ENCODE results near the gene ANXA8. TPM values are rescaled to one million over a fixed set of nuclear protein-coding genes. Genes with fewer than 3 reads are reported as not detected.

ANXA8 gene
- total RNA-seq, 4 donors from 2014 or later = 101 to 213 (median 180) TPM

DNA sequence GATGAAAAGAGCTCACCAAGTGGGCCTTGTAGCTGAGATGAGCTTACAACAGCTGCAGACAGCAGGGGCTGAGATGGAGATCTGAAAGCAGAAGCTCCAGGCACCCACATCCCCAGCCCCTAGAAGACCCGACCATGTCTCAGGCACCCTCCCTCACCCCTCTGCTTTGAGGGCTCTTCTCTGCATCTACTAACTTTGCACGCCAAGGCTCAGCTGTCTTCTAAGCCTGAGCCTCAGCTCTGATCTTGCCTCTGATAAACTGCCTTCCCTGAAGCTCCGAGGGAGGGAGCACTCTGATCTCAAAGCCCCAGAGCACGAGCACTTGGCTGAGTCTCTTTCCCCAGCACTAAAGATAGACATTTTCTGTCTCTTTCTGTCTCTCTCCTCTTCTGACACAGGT is 42.0 kb downstream of the ANXA8 start:
- no peak for TF ChIP-seq POLR2A (IDR thresholded peaks at IDR 0.05)
- TF ChIP-seq, protein P1, sequence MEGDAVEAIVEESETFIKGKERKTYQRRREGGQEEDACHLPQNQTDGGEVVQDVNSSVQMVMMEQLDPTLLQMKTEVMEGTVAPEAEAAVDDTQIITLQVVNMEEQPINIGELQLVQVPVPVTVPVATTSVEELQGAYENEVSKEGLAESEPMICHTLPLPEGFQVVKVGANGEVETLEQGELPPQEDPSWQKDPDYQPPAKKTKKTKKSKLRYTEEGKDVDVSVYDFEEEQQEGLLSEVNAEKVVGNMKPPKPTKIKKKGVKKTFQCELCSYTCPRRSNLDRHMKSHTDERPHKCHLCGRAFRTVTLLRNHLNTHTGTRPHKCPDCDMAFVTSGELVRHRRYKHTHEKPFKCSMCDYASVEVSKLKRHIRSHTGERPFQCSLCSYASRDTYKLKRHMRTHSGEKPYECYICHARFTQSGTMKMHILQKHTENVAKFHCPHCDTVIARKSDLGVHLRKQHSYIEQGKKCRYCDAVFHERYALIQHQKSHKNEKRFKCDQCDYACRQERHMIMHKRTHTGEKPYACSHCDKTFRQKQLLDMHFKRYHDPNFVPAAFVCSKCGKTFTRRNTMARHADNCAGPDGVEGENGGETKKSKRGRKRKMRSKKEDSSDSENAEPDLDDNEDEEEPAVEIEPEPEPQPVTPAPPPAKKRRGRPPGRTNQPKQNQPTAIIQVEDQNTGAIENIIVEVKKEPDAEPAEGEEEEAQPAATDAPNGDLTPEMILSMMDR (IDR thresholded peaks at IDR 0.05) = no peak
- intact Hi-C loops (cut with DNase I) = no loop called here
- H3K36me3 ChIP-seq = no peaks in the 10 kb centered on the region
- 64 to 76% methylated on average over 4 of the region's 4 CpGs for WGBS, 2 donors
- H3K9me3 ChIP-seq = peaks cover 0 to 28% (median 9%) of the 10 kb centered on the region in 3 donors
- peaks cover 0 to 18% (median 2%) of the 10 kb centered on the region in 3 donors for H3K4me1 ChIP-seq
- peaks cover 0 to 30% (median 0%) of the 10 kb centered on the region in 4 donors for H3K27me3 ChIP-seq
- H3K4me3 ChIP-seq = no peak overlapping the region
- DNase-seq = no peak
- H3K27ac ChIP-seq = no peak overlapping the region

GRCh38 chr10:47440207-47440606 is 43.7 kb downstream of the ANXA8 start:
- H3K36me3 ChIP-seq = no peaks in the 10 kb centered on the region
- 74 to 85% methylated on average over 4 of the region's 4 CpGs for WGBS, 2 donors
- peaks cover 0 to 12% (median under 1%) of the 10 kb centered on the region in 3 donors for H3K9me3 ChIP-seq
- no peak for TF ChIP-seq POLR2A (IDR thresholded peaks at IDR 0.05)
- TF ChIP-seq, protein P1 (IDR thresholded peaks at IDR 0.05) = no peak
- H3K27ac ChIP-seq = no peak overlapping the region
- H3K4me1 ChIP-seq = peaks cover 0 to 18% (median 2%) of the 10 kb centered on the region in 3 donors
- H3K27me3 ChIP-seq = peaks cover 0 to 30% (median 0%) of the 10 kb centered on the region in 4 donors
- no peak overlapping the region for H3K4me3 ChIP-seq
- intact Hi-C loops (cut with DNase I) = no loop called here
- DNase-seq = no peak

DNA sequence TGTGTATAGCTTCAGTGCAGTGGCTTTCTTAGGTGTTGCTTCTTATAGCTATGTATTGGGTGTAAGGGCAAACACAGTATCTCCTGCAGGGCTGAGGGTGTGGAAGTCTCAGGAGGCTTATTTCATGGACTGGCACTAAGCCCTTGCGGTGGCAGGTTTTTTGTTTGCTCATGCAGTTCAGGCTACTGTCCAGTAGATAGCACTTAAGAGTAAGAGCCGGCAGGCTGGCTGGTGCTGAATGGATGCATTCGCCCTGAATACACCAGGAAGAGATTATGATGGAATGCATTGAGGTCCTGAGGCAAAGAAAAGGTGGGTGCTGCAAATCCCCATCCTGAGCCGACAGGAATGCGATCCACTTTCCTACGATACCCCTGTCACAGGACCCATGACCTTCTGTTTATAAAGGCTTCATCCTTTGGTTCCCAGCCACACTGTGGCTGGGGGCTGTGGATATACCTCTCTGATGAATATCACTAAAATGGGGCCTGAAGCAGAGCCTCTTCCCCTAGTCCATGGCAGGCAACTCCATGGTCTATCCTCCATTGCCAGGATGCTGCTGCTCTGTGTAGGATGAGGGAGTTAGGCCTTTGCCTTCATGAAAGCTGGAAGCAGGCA is 44.9 kb downstream of the ANXA8 start:
- no peak for DNase-seq
- WGBS, 2 donors = 21 to 22% methylated on average over 6 of the region's 6 CpGs
- intact Hi-C loops (cut with DNase I) = no loop called here

GRCh38 chr10:47435081-47435480 is 48.8 kb downstream of the ANXA8 start:
- Histone ChIP-seq H3K4me1 (peaks cover 0 to 18% (median 2%) of the 10 kb centered on the region in 3 donors), H3K9me3 (peaks cover 0 to 17% (median 0%) of the 10 kb centered on the region in 3 donors), H3K27me3 (peaks cover 0 to 27% (median 0%) of the 10 kb centered on the region in 4 donors), H3K36me3 (no peaks in the 10 kb centered on the region), H3K27ac (no peak overlapping the region), H3K4me3 (no peak overlapping the region)
- intact Hi-C loops (cut with DNase I) = no loop called here
- DNase-seq = no peak
- TF ChIP-seq POLR2A (IDR thresholded peaks at IDR 0.05) = no peak
- TF ChIP-seq, protein P1 (IDR thresholded peaks at IDR 0.05) = no peak

More for the DNA sequence above, 44.9 kb downstream of the ANXA8 start:
- H3K4me1 ChIP-seq = peaks cover 0 to 18% (median 2%) of the 10 kb centered on the region in 3 donors
- peaks cover 0 to 31% (median 0%) of the 10 kb centered on the region in 4 donors for H3K27me3 ChIP-seq
- H3K36me3 ChIP-seq = no peaks in the 10 kb centered on the region
- peaks cover 0 to 17% (median 0%) of the 10 kb centered on the region in 3 donors for H3K9me3 ChIP-seq
- no peak for TF ChIP-seq POLR2A (IDR thresholded peaks at IDR 0.05)
- TF ChIP-seq, protein P1 (IDR thresholded peaks at IDR 0.05) = peak; percentile 19 to 84 (median 64)
- H3K27ac ChIP-seq = no peak overlapping the region
- no peak overlapping the region for H3K4me3 ChIP-seq

DNA sequence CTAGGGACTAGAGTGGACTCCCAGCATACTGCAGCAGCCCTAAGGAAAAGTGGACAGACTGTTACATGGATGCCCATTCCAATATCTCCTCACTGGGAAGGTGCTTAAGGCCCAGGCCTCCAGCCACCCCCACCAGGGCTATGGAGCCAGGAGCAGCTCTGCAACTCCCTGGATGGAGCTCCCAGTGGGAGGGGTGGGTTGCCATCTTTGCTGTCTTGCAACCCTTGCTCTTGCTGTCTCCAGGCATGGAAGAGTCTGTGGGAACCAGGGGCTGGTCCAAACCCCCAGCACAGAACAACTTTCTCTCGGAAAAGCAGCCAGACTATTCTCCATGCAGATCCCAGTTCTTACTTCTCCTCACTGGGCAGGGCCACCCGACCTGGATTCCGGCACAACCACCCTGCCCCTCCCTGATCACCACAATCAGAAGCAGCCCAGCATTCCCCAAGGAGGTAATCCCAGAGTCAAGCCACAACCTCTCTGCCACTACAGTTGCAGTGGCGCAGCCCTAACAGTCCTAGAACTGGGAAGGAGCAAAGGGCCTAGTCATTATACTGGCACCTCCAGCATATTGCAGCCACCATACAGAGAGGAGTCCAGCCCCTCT is 58.0 kb downstream of the ANXA8 start:
- Histone ChIP-seq H3K27me3 (no peaks in the 10 kb centered on the region), H3K4me3 (no peak overlapping the region), H3K9me3 (no peaks in the 10 kb centered on the region), H3K27ac (no peak overlapping the region), H3K36me3 (no peaks in the 10 kb centered on the region), H3K4me1 (no peaks in the 10 kb centered on the region)
- TF ChIP-seq, protein P1 (IDR thresholded peaks at IDR 0.05) = no peak
- TF ChIP-seq POLR2A (IDR thresholded peaks at IDR 0.05) = no peak
- no peak for DNase-seq
- intact Hi-C loops (cut with DNase I) = no loop called here
- 100% methylated on average over 2 of the region's 4 CpGs; no CpG with 5 or more reads in 1 of the 2 donors for WGBS, 2 donors

All from esophagus squamous epithelium (tissue), 5 donors.